K562 (cell line): ENCODE measurements around the gene SFTPB. TPM values are rescaled to one million over a fixed set of nuclear protein-coding genes. Genes with fewer than 3 reads are reported as not detected.

Experiments used
- BHLHE40 ChIP-seq: IDR thresholded peaks from 2 replicates; pipeline ENCODE4 v1.6.1; 2011; ENCODE audit warnings: low read length, improper control_type of control experiment
- CBX8 ChIP-seq: fragments of 200-600 bp; sonication (generic); IDR thresholded peaks from 2 replicates; pipeline ENCODE4 v1.6.1; 2012; ENCODE audit warnings: borderline replicate concordance, mixed run types, low read depth, mild to moderate bottlenecking, moderate library complexity, mixed read lengths, low read length, control low read depth, inconsistent platforms; ENCODE audit not compliant: poor library complexity, severe bottlenecking; ENCODE audit errors: extremely low read depth
- CTCFL ChIP-seq: IDR thresholded peaks from 2 replicates; pipeline ENCODE4 v1.6.1; 2011; ENCODE audit warnings: borderline replicate concordance, low read depth, mild to moderate bottlenecking, moderate library complexity, low read length; ENCODE audit not compliant: insufficient read depth, poor library complexity, severe bottlenecking
- DPF2 ChIP-seq: fragments of 450-650 bp; IDR thresholded peaks from 2 replicates; pipeline ENCODE4 v1.6.1; 2016
- E2F1 ChIP-seq: sonication (generic); formaldehyde crosslinking; IDR thresholded peaks from 2 replicates; pipeline ENCODE4 v1.8.1; 2023; ENCODE audit warnings: mild to moderate bottlenecking, missing genetic modification reagents, moderate library complexity
- HES1 ChIP-seq: fragments of 450-650 bp; IDR thresholded peaks from 2 replicates; pipeline ENCODE4 v1.6.1; 2016; ENCODE audit warnings: low read depth, mild to moderate bottlenecking, moderate library complexity
- MTA1 ChIP-seq: fragments of 450-650 bp; IDR thresholded peaks from 2 replicates; pipeline ENCODE4 v1.6.1; 2017; ENCODE audit warnings: borderline replicate concordance
- PTBP1 ChIP-seq: fragments of 200-400 bp; formaldehyde crosslinking; IDR thresholded peaks from 2 replicates; pipeline ENCODE4 v1.6.1; 2017; ENCODE audit warnings: low read depth, low read length
- REST ChIP-seq, 2 experiments: fragments of 450-650 bp; formaldehyde crosslinking in 1 of 2; IDR thresholded peaks; 2 replicates each; pipeline versions ENCODE4 v1.4.0 to v1.6.1; 2014 to 2020; ENCODE audit warnings: mild to moderate bottlenecking in 2 of 2, borderline replicate concordance in 1 of 2, low read depth in 1 of 2
- SLC30A9 ChIP-seq: fragments of 250-450 bp; sonication (Bioruptor Pico); IDR thresholded peaks from 2 replicates; pipeline ENCODE4 v1.8.0; 2022; ENCODE audit warnings: mild to moderate bottlenecking, moderate library complexity
- SMAD4 ChIP-seq: fragments of 250-450 bp; sonication (Bioruptor Pico); conservative IDR thresholded peaks from 2 replicates; pipeline ENCODE4 v1.8.0; 2021; ENCODE audit warnings: inconsistent platforms, mild to moderate bottlenecking, moderate library complexity
- ZBTB49 ChIP-seq: sonication (generic); formaldehyde crosslinking; IDR thresholded peaks from 2 replicates; pipeline ENCODE4 v1.8.0; 2022; ENCODE audit warnings: missing genetic modification reagents, mild to moderate bottlenecking, borderline replicate concordance
- polyA plus RNA-seq, 8 experiments: library from polyadenylated mRNA; depleted of rRNA in 4 of 8; stranded (reverse) in 5 of 8; unstranded in 3 of 8; fragments of >200 nt; fragmentation: Nextera tagmentation in 2 of 8; fragmentation: Illumina TruSeq in 1 of 8; extraction: Ambion mirVana in 2 of 8; extraction: Trizol in 1 of 8; gene quantifications; 2 replicates each; pipeline versions ENCODE4 v1.2.1 to v1.2.3, GENCODE V29; 2011 to 2014; ENCODE audit warnings: inconsistent platforms in 1 of 8, missing spikeins in 1 of 8
- total RNA-seq, 7 experiments: library from RNA; depleted of rRNA in 6 of 7; stranded (reverse); fragments of >200 nt in 6 of 7; fragmentation: Illumina TruSeq in 2 of 7; extraction: Trizol in 2 of 7; gene quantifications; 2 replicates each; pipeline versions ENCODE4 v1.2.1 to v1.2.3, GENCODE V29; 2011 to 2021; ENCODE audit warnings: low replicate concordance in 1 of 7

Gene SFTPB
- total and polyA plus RNA-seq, 9 of the 15 experiments (the other 6 are each of a cell fraction or from before 2014, with no cell fraction given): 0.03 to 7.0 TPM; not detected in 7

- TF ChIP-seq ZBTB49 (CRISPR knock-in tag) (no peak), E2F1 (CRISPR knock-in tag) (no peak), CBX8 (no peak), CTCFL (peak; percentile 27), REST (IDR thresholded peaks at IDR 0.05; ENCODE audit: borderline replicate concordance) (peak; percentile 64; the same call in 1 of the 2 replicates), REST (CRISPR knock-in tag; IDR thresholded peaks at IDR 0.05; ENCODE audit: low read depth) (no peak), HES1 (peak; percentile 99), SMAD4 (CRISPR knock-in tag) (no peak), SLC30A9 (CRISPR knock-in tag) (no peak), DPF2 (peak; percentile 42; the same call in 1 of the 2 replicates), MTA1 (0 out of 2 replicates have a peak, but pooled peaks have one; percentile 41), BHLHE40 (peak; percentile 72), PTBP1 (no peak)
These were observed 39.3 kb upstream of the SFTPB start (continued) for GRCh38 chr2:85707304-85707703.
